ENCODE measurements around the gene COL11A2. TPM values are rescaled to one million over a fixed set of nuclear protein-coding genes. Genes with fewer than 3 reads are reported as not detected.
A peak's percentile ranks its signal among the peaks of the same experiment; 100 is the strongest.

The COL11A2 gene
- total RNA-seq, 2 donors from 2014 or later, result 1.9 to 3.4 TPM

DNA sequence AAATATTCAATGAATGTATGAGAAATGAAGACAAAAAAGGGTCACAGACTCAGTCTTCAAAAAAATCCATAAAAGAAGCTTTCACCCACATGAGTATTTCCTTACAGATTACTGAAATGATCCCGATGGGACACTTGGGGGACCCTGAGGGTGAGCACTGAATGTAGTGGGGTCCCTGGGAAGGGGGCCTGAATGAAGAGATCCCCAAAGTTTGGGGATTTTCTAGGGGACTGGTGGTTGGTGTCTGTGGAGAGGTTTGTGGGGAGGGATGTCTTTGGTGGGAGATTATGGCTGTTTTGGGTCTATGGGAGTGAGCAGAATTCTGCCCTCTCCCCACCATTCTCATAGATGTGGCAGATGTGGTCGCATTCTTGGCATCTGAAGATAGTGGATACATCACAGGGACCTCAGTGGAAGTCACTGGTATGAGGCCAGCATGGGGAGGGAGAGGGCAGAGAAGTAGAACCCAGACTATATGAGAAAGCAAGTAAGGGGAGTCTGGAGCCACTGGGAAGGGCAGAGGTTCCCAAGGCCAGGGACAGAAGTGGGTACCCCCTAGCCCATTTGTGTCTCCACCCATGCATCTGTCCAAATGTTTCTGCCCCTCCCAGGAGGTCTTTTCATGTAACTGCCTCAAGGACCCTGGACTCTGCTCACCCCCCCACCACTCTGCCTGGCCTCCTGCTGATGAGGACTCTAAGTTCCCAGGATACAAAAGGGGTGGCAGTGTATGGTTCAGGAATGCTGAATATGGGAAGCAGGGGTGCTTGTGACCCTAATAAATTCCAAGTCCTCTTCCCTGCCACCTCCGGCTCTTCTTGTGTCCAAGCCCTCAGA, 14.0 kb upstream of the COL11A2 start:
- Histone ChIP-seq H3K4me3 (no peak overlapping the region), H3K27ac (no peak overlapping the region), H3K36me3 (peaks cover 26% of the 10 kb centered on the region), H3K4me1 (ENCODE audit: control insufficient read depth in 1 of 2, low read depth in 2 of 2) (peaks cover 22 to 39% of the 10 kb centered on the region in 2 donors), H3K27me3 (replicated peaks; ENCODE audit: insufficient read depth) (no peaks in the 10 kb centered on the region), H3K9me3 (no peaks in the 10 kb centered on the region)
- TF ChIP-seq, protein P1, sequence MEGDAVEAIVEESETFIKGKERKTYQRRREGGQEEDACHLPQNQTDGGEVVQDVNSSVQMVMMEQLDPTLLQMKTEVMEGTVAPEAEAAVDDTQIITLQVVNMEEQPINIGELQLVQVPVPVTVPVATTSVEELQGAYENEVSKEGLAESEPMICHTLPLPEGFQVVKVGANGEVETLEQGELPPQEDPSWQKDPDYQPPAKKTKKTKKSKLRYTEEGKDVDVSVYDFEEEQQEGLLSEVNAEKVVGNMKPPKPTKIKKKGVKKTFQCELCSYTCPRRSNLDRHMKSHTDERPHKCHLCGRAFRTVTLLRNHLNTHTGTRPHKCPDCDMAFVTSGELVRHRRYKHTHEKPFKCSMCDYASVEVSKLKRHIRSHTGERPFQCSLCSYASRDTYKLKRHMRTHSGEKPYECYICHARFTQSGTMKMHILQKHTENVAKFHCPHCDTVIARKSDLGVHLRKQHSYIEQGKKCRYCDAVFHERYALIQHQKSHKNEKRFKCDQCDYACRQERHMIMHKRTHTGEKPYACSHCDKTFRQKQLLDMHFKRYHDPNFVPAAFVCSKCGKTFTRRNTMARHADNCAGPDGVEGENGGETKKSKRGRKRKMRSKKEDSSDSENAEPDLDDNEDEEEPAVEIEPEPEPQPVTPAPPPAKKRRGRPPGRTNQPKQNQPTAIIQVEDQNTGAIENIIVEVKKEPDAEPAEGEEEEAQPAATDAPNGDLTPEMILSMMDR (IDR thresholded peaks at IDR 0.05), result no peak
- no peak for ATAC-seq (ENCODE audit: insufficient number of reproducible peaks, low FRiP score, low read depth)
- DNase-seq (ENCODE audit: low spot score), result no peak

- H3K27ac ChIP-seq, result no peak overlapping the region
- peak overlapping the region; percentile 90 for H3K4me3 ChIP-seq
- no peaks in the 10 kb centered on the region for H3K27me3 ChIP-seq (replicated peaks; ENCODE audit: insufficient read depth)
- peaks cover 21% of the 10 kb centered on the region for H3K36me3 ChIP-seq
- no peaks in the 10 kb centered on the region for H3K9me3 ChIP-seq
- ATAC-seq (ENCODE audit: insufficient number of reproducible peaks, low FRiP score, low read depth) (no peak), DNase-seq (ENCODE audit: low spot score) (no peak)
- peaks cover 22 to 40% of the 10 kb centered on the region in 2 donors for H3K4me1 ChIP-seq (ENCODE audit: control insufficient read depth in 1 of 2, low read depth in 2 of 2)
- TF ChIP-seq, protein P1 (IDR thresholded peaks at IDR 0.05), result no peak
These were observed 13.1 kb upstream of the COL11A2 start for GRCh38 chr6:33205191-33206026.

DNA sequence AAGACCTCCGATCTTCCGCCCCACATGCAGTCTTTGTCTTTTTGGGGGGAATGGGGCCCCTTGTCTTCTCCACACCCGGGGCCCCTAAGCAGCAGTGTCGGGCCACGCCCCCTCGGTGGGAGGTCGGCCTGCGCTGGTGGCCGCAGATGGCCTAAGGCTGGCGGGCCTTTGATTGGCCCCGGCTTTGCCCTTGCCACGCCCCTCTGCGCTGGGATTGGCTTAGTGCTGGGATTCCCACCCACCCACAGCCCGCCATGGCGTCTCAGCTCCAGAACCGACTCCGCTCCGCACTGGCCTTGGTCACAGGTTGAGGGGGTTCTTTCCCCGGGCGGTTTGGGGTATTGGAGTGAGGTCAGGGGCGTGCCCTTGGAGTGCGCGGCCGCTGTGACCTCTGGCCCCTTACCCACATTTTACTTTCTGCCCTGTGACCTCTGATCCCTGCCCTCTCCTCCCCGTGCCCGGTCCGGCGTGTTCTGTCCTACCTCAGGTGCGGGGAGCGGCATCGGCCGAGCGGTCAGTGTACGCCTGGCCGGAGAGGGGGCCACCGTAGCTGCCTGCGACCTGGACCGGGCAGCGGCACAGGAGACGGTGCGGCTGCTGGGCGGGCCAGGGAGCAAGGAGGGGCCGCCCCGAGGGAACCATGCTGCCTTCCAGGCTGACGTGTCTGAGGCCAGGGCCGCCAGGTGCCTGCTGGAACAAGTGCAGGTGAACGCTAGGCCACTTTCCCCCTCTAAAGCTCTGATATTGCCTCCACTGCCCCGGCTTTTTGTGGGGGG, 12.3 kb upstream of the COL11A2 start, which contains the start of gene HSD17B8:
TSS of gene HSD17B8 (plus strand) at position 241 of the 776 bp plus-strand sequence. CDS start at position 255, 14 bp downstream.
- no peak within 1 kb of the TSS for H3K27ac ChIP-seq
- DNase-seq (ENCODE audit: low spot score) (peak; percentile 78), ATAC-seq (ENCODE audit: insufficient number of reproducible peaks, low FRiP score, low read depth) (no peak)
- H3K36me3 ChIP-seq, result peaks cover 17% of the 10 kb centered on the region
- no peaks in the 10 kb centered on the region for H3K9me3 ChIP-seq
- H3K4me1 ChIP-seq (ENCODE audit: control insufficient read depth in 1 of 2, low read depth in 2 of 2), result peaks cover 22 to 41% of the 10 kb centered on the region in 2 donors
- peak within 1 kb of the TSS; percentile 90 for H3K4me3 ChIP-seq
- TF ChIP-seq, protein P1 (IDR thresholded peaks at IDR 0.05), result no peak
- no peaks in the 10 kb centered on the region for H3K27me3 ChIP-seq (replicated peaks; ENCODE audit: insufficient read depth)

DNA sequence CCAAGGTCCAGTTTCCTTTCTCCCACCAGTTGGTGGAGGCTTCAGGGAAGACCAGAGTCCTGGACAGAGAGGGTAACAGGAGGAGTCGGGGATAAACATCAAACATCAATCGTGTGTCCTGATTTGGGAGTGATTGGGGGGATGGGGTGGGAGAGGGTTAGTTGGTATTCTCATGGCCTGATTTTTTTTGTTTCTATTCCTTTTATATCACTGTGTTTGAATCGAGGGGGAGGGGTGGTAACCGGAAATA, 11.8 kb upstream of the COL11A2 start:
- DNase-seq (ENCODE audit: low spot score), result no peak
- H3K27ac ChIP-seq, result no peak overlapping the region
- TF ChIP-seq, protein P1 (IDR thresholded peaks at IDR 0.05), result no peak
- ATAC-seq (ENCODE audit: insufficient number of reproducible peaks, low FRiP score, low read depth), result no peak
- H3K9me3 ChIP-seq, result no peaks in the 10 kb centered on the region
- peaks cover 15% of the 10 kb centered on the region for H3K36me3 ChIP-seq
- no peaks in the 10 kb centered on the region for H3K27me3 ChIP-seq (replicated peaks; ENCODE audit: insufficient read depth)
- H3K4me1 ChIP-seq (ENCODE audit: control insufficient read depth in 1 of 2, low read depth in 2 of 2), result peaks cover 26 to 46% of the 10 kb centered on the region in 2 donors
- peak overlapping the region; percentile 90 for H3K4me3 ChIP-seq
